Body of pancreas (tissue), 4 donors: Measurements from ENCODE around the gene USP16. TPM values are rescaled to one million over a fixed set of nuclear protein-coding genes. Genes with fewer than 3 reads are reported as not detected.

Experiments used
- ATAC-seq: fragments of 150-250 bp; one replicate; pipeline ENCODE4 v1.9.1; 2016
- DNase-seq, 4 donors: peaks; one replicate each; pipeline ENCODE4 v3.0.0-alpha.2; 2019
- H3K27ac ChIP-seq, 4 donors: fragments of 200-600 bp; sonication (generic); 1 replicate in 3 of 4; 2 replicates in 1 of 4; pipeline versions ENCODE4 v1.5.1 to v1.6.1; 2016 to 2019; ENCODE audit warnings: mild to moderate bottlenecking in 1 of 4, mixed read lengths in 1 of 4, moderate library complexity in 1 of 4
- H3K27me3 ChIP-seq, 2 donors: fragments of 200-600 bp; sonication (generic); one replicate each; pipeline ENCODE4 v1.6.0; 2016; ENCODE audit warnings: mild to moderate bottlenecking in 1 of 2
- H3K36me3 ChIP-seq, 2 donors: fragments of 200-600 bp; sonication (generic); replicated peaks in 1 of 2; 2 replicates each; pipeline ENCODE4 v1.5.1; 2016; ENCODE audit warnings: low read depth in 2 of 2; ENCODE audit not compliant: insufficient read depth in 1 of 2
- H3K4me1 ChIP-seq: fragments of 200-600 bp; sonication (generic); one replicate; pipeline ENCODE4 v1.6.0; 2016
- H3K4me3 ChIP-seq, 2 donors: fragments of 200-600 bp; sonication (generic); 1 replicate in 1 of 2; 2 replicates in 1 of 2; pipeline ENCODE4 v1.5.1; 2016 to 2019
- H3K9me3 ChIP-seq, 3 donors: fragments of 200-600 bp; sonication (generic); 1 replicate in 2 of 3; 2 replicates in 1 of 3; pipeline ENCODE4 v1.5.1; 2016
- POLR2A ChIP-seq, 3 donors: fragments of 450-650 bp; IDR thresholded peaks; one replicate each; pipeline ENCODE4 v1.6.1; 2016; ENCODE audit warnings: antibody characterized with exemption in 3 of 3, mild to moderate bottlenecking in 2 of 3
- WGBS, 2 donors: methylation state at CpG; one replicate each; pipeline ENCODE4 v1.1.5; 2017; 5-methylcytosine and 5-hydroxymethylcytosine counted together
- intact Hi-C: fragments of 100-400 bp; cut with DNase I; formaldehyde crosslinking; loops from one replicate; pipeline ENCODE4 v1.15.1; 2023
- total RNA-seq, 2 donors: library from RNA; depleted of rRNA; stranded (reverse); fragments of >200 nt; gene quantifications; one replicate each; pipeline ENCODE4 v1.1.0, GENCODE V29; 2016
- TF ChIP-seq, protein P1 (sequence below), 7 experiments: fragments of 450-650 bp in 4 of 7; fragments of 200-600 bp in 3 of 7; sonication (generic) in 3 of 7; IDR thresholded peaks; one replicate each; pipeline ENCODE4 v1.5.1; 2016 to 2019; ENCODE audit warnings: antibody characterized with exemption in 7 of 7

The USP16 gene
- total RNA-seq, 2 donors from 2014 or later = 17.5 to 24.1 TPM

DNA sequence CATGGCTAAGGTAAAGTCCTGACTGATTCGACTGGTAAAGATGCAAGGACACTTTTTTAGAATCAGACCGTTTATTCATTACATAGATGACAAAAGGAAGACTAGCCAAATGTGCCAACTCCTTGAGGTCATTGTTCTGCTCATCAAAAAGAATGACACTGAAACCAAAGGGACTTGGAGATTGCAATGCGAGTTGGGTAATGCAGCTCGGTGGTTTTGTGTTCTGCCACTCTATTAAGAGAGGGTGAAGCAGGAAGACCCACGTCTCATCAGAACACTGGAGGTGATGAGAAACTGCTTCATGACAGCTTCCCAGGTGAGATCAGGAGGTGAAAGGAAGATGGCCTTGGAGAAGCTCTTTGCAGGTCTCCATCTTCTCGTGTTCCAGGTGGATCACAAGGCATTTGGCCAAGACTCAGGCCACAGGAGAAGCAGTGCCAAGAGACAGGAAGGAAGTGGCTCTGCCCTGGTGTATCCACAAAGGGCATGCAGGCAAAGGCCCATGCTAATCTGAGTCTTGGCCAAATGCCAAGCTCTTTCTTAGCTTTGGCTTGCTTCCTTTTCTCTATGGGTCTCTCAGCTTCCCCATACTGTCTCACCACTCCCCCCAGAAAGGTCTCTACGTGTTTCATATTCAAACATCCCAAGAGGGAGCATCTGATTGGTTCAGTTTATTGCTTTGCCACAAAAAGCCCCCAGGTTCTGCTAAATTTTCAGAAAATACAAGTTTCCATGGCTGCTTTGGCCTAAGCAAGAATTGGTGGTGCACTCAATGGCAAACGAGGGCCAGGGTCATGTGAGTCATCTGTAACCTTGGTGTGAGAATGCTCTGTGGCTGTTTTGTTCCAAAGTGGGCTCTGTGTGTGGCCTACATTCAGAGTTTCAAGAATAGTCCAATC is 54.6 kb downstream of the USP16 start:
- no peak overlapping the region for H3K4me3 ChIP-seq
- TF ChIP-seq, protein P1, sequence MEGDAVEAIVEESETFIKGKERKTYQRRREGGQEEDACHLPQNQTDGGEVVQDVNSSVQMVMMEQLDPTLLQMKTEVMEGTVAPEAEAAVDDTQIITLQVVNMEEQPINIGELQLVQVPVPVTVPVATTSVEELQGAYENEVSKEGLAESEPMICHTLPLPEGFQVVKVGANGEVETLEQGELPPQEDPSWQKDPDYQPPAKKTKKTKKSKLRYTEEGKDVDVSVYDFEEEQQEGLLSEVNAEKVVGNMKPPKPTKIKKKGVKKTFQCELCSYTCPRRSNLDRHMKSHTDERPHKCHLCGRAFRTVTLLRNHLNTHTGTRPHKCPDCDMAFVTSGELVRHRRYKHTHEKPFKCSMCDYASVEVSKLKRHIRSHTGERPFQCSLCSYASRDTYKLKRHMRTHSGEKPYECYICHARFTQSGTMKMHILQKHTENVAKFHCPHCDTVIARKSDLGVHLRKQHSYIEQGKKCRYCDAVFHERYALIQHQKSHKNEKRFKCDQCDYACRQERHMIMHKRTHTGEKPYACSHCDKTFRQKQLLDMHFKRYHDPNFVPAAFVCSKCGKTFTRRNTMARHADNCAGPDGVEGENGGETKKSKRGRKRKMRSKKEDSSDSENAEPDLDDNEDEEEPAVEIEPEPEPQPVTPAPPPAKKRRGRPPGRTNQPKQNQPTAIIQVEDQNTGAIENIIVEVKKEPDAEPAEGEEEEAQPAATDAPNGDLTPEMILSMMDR (IDR thresholded peaks at IDR 0.05) = no peak
- TF ChIP-seq POLR2A (IDR thresholded peaks at IDR 0.05) = no peak
- no peaks in the 10 kb centered on the region for H3K36me3 ChIP-seq
- DNase-seq (peak in 3 of 4 donors; percentile 19 to 64 (median 31)), ATAC-seq (no peak)
- H3K27me3 ChIP-seq = no peaks in the 10 kb centered on the region
- peaks cover 17% of the 10 kb centered on the region for H3K4me1 ChIP-seq
- intact Hi-C loops = no loop called here
- WGBS, 2 donors = 54 to 69% methylated on average over 8 of the region's 8 CpGs
- peak overlapping the region in 3 of 4 donors; percentile 16 to 36 (median 30) for H3K27ac ChIP-seq
- no peaks in the 10 kb centered on the region for H3K9me3 ChIP-seq

- H3K9me3 ChIP-seq = no peaks in the 10 kb centered on the region
- H3K27me3 ChIP-seq = no peaks in the 10 kb centered on the region
- intact Hi-C loops = no loop called here
- no peak overlapping the region for H3K4me3 ChIP-seq
- H3K4me1 ChIP-seq = peaks cover 17% of the 10 kb centered on the region
- DNase-seq (peak in 1 of 4 donors; percentile 44), ATAC-seq (no peak)
- no peak for TF ChIP-seq POLR2A (IDR thresholded peaks at IDR 0.05)
- TF ChIP-seq, protein P1 (IDR thresholded peaks at IDR 0.05) = no peak
- H3K27ac ChIP-seq = peak overlapping the region in 3 of 4 donors; percentile 2 to 36 (median 35)
- H3K36me3 ChIP-seq = no peaks in the 10 kb centered on the region
- 29 to 54% methylated on average over 6 of the region's 6 CpGs for WGBS, 2 donors
Observed at GRCh38 chr21:29080454-29080941, 56.0 kb downstream of the USP16 start.

DNA sequence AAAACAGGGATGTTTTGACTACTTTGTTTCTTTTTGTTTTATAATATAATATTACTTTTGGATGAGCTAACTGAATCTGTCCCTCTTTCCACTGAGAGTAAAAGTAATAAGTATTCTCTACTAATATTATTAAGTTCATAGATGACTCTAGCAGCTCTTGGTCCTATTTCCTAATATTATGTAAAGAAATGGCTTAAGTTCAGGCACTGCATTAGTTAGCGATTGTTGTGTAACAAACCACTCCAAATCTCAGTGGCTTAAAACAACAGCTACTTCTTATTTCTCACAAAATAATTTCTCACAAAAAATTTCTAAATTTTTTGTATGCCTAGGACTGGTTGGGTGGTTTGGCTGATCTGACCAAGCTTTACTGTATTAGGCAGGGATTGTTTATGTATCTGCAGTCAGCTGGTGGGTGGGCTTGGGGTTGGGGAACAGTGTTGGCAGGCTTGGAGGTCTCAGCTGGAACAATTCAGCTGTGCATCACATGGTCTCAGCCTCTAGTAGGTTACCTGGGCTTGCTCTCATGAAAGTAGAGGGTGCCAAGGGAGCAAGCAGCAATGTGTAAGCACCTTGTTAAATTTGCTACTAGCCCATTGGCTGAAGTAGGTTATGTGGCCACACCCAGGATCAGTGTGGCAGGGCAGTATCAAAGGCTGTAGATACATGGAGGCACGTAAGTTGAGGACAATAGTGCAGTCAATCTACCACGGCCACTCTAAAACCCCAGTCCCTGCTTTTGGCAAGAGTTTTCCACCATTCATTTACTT is 57.8 kb downstream of the USP16 start:
- Histone ChIP-seq H3K27ac (no peak overlapping the region), H3K4me1 (peaks cover 17% of the 10 kb centered on the region), H3K4me3 (no peak overlapping the region), H3K36me3 (no peaks in the 10 kb centered on the region), H3K27me3 (no peaks in the 10 kb centered on the region), H3K9me3 (no peaks in the 10 kb centered on the region)
- no peak for DNase-seq
- WGBS, 2 donors = 83 to 94% methylated on average over 3 of the region's 3 CpGs
- TF ChIP-seq, protein P1 (IDR thresholded peaks at IDR 0.05) = no peak
- TF ChIP-seq POLR2A (IDR thresholded peaks at IDR 0.05) = no peak
- intact Hi-C loops = no loop called here
- ATAC-seq = no peak

- Histone ChIP-seq H3K4me3 (no peak overlapping the region), H3K4me1 (peaks cover 17% of the 10 kb centered on the region), H3K27me3 (no peaks in the 10 kb centered on the region), H3K36me3 (no peaks in the 10 kb centered on the region), H3K9me3 (no peaks in the 10 kb centered on the region), H3K27ac (no peak overlapping the region)
- intact Hi-C loops = no loop called here
- ATAC-seq (no peak), DNase-seq (no peak)
- 78 to 88% methylated on average over 3 of the region's 3 CpGs for WGBS, 2 donors
- TF ChIP-seq POLR2A (IDR thresholded peaks at IDR 0.05) = no peak
- TF ChIP-seq, protein P1 (IDR thresholded peaks at IDR 0.05) = no peak
Observed at GRCh38 chr21:29083306-29083705, 58.8 kb downstream of the USP16 start.
